ENCODE data around the gene TSPAN5.
"Not testable (repeated sequence)": the region's sequence is repeated elsewhere in the genome, so short reads cannot be mapped to it uniquely, and the experiment has no call there.

Gene TSPAN5

GRCh38 chr4:98484031-98484430 is 174.4 kb downstream of the TSPAN5 start:
- no peak for DNase-seq

GRCh38 chr4:98482847-98483806 is 175.3 kb downstream of the TSPAN5 start:
- DNase-seq, result no peak

- no peak for DNase-seq
These were observed 175.9 kb downstream of the TSPAN5 start for GRCh38 chr4:98482503-98482846.

- no peak for DNase-seq
These were observed 177.2 kb downstream of the TSPAN5 start for GRCh38 chr4:98481167-98481566.

GRCh38 chr4:98480535-98480934 is 177.9 kb downstream of the TSPAN5 start:
- DNase-seq, result no peak

GRCh38 chr4:98479590-98479989 is 178.8 kb downstream of the TSPAN5 start:
- DNase-seq, result not testable (repeated sequence)

GRCh38 chr4:98476891-98477290 is 181.5 kb downstream of the TSPAN5 start:
- no peak for DNase-seq

GRCh38 chr4:98474408-98474844 is 184.0 kb downstream of the TSPAN5 start:
- peak; percentile 64 for DNase-seq

GRCh38 chr4:98473046-98473445 is 185.4 kb downstream of the TSPAN5 start:
- DNase-seq, result peak; percentile 76

GRCh38 chr4:98470831-98471230 is 187.6 kb downstream of the TSPAN5 start:
- DNase-seq, result peak; percentile 27

GRCh38 chr4:98470366-98470765 is 188.0 kb downstream of the TSPAN5 start:
- DNase-seq, result no peak

GRCh38 chr4:98469771-98470170 is 188.6 kb downstream of the TSPAN5 start:
- DNase-seq, result no peak

- no peak for DNase-seq
These were observed 189.7 kb downstream of the TSPAN5 start for GRCh38 chr4:98468709-98469108.

- peak; percentile 65 for DNase-seq
These were observed 190.8 kb downstream of the TSPAN5 start for GRCh38 chr4:98467627-98468072.

- DNase-seq, result no peak
These were observed 191.4 kb downstream of the TSPAN5 start for GRCh38 chr4:98466868-98467599.

GRCh38 chr4:98462487-98462886 is 195.9 kb downstream of the TSPAN5 start:
- DNase-seq, result no peak

- not testable (repeated sequence) for DNase-seq
These were observed 197.1 kb downstream of the TSPAN5 start for GRCh38 chr4:98461121-98461865.

- DNase-seq, result not testable (repeated sequence)
These were observed 201.0 kb downstream of the TSPAN5 start for GRCh38 chr4:98457422-98457821.

GRCh38 chr4:98452091-98452490 is 206.3 kb downstream of the TSPAN5 start:
- DNase-seq, result no peak

GRCh38 chr4:98448908-98449307 is 209.5 kb downstream of the TSPAN5 start:
- DNase-seq, result peak; percentile 7

GRCh38 chr4:98447648-98448047 is 210.8 kb downstream of the TSPAN5 start:
- DNase-seq, result no peak

- DNase-seq, result peak; percentile 65
These were observed 211.7 kb downstream of the TSPAN5 start for GRCh38 chr4:98446499-98447375.
